HUDEP-2 (cell line): ENCODE data around the gene CTBP1.

Experiments
- DNase-seq, 76 experiments: peaks; one replicate each; lab custom pipeline; 2025; ENCODE audit not compliant: unreplicated experiment in 76 of 76; lab: John Stamatoyannopoulos, UW

The CTBP1 gene

GRCh38 chr4:1166509-1167243 lies 82.3 kb downstream of the CTBP1 start:
- peak in 26 of 76 experiments; percentile 8 to 51 (median 25) for DNase-seq

- DNase-seq, result no peak
Observed at GRCh38 chr4:1164956-1165545, 83.9 kb downstream of the CTBP1 start.

GRCh38 chr4:1164444-1164843 lies 84.5 kb downstream of the CTBP1 start:
- DNase-seq, result no peak

GRCh38 chr4:1164040-1164439 lies 84.9 kb downstream of the CTBP1 start:
- DNase-seq, result no peak
